Endodermal cell (in vitro differentiated cells): ENCODE data around the gene PSD. TPM values are rescaled to one million over a fixed set of nuclear protein-coding genes. Genes with fewer than 3 reads are reported as not detected.
"Not testable (repeated sequence)": the region's sequence is repeated elsewhere in the genome, so short reads cannot be mapped to it uniquely, and the experiment has no call there.

Source experiments
- DNase-seq: peaks from one replicate; pipeline ENCODE4 v3.0.0-alpha.2; 2017
- H3K27ac ChIP-seq: 2 replicates; pipeline ENCODE4 v1.5.1; 2013; ENCODE audit warnings: mild to moderate bottlenecking, low read depth, low read length, moderate library complexity
- H3K27me3 ChIP-seq: 2 replicates; pipeline ENCODE4 v1.6.1; 2013; ENCODE audit warnings: mild to moderate bottlenecking, low read length, moderate library complexity; ENCODE audit not compliant: insufficient read depth, control insufficient read depth, poor library complexity, severe bottlenecking
- H3K36me3 ChIP-seq: 2 replicates; pipeline ENCODE4 v1.7.0; 2013; ENCODE audit warnings: mild to moderate bottlenecking, low read length, moderate library complexity; ENCODE audit not compliant: control insufficient read depth, insufficient read depth
- H3K4me1 ChIP-seq: one replicate; pipeline ENCODE4 v1.7.0; 2013; ENCODE audit warnings: low read length; ENCODE audit not compliant: control insufficient read depth, insufficient read depth
- H3K4me3 ChIP-seq: 2 replicates; pipeline ENCODE4 v1.5.1; 2013; ENCODE audit warnings: mild to moderate bottlenecking, low read length, moderate library complexity
- H3K9ac ChIP-seq: 2 replicates; pipeline ENCODE4 v1.6.1; 2013; ENCODE audit warnings: mild to moderate bottlenecking, low read length, moderate library complexity; ENCODE audit not compliant: poor library complexity, severe bottlenecking; ENCODE audit errors: extremely low read depth
- H3K9me3 ChIP-seq: 2 replicates; pipeline ENCODE4 v1.6.1; 2013; ENCODE audit warnings: mild to moderate bottlenecking, low read length, moderate library complexity; ENCODE audit not compliant: control insufficient read depth
- H3K27ac Mint-ChIP-seq: 2 replicates; pipeline ENCODE4 v1.8.0; 2020; ENCODE audit warnings: mixed read lengths
- H3K27me3 Mint-ChIP-seq: 2 replicates; pipeline ENCODE4 v1.8.0; 2021; ENCODE audit warnings: mild to moderate bottlenecking, mixed read lengths; ENCODE audit not compliant: insufficient read depth
- H3K36me3 Mint-ChIP-seq: 2 replicates; pipeline ENCODE4 v1.8.0; 2020; ENCODE audit warnings: low read depth, mixed read lengths
- H3K4me1 Mint-ChIP-seq: 2 replicates; pipeline ENCODE4 v1.8.0; 2020; ENCODE audit warnings: mixed read lengths
- H3K4me3 Mint-ChIP-seq: 2 replicates; pipeline ENCODE4 v1.8.0; 2020; ENCODE audit warnings: mild to moderate bottlenecking, moderate library complexity, mixed read lengths
- H3K9me3 Mint-ChIP-seq: 2 replicates; pipeline ENCODE4 v1.8.0; 2020; ENCODE audit warnings: mild to moderate bottlenecking, mixed read lengths
- CTCF ChIP-seq: fragments of 200-600 bp; sonication (generic); conservative IDR thresholded peaks from 2 replicates; pipeline ENCODE4 v1.5.0; 2021; ENCODE audit warnings: antibody characterized with exemption, mild to moderate bottlenecking
- WGBS, 2 experiments: methylation state at CpG; one replicate each; pipeline versions ENCODE4 v1.1.5 to v1.1.7; 2013; ENCODE audit warnings: missing lambda C conversion rate in 2 of 2, mixed read lengths in 1 of 2; ENCODE audit not compliant: insufficient coverage in 1 of 2, insufficient read length in 1 of 2; 5-methylcytosine and 5-hydroxymethylcytosine counted together
- total RNA-seq, 2 donors: library from RNA; stranded (reverse); fragmentation: NEBNext Ultra II Directional in 1 of 2; extraction: Animal tissue kit (Norgen Biotek cat#: 25700) in 1 of 2; gene quantifications; 2 replicates in 1 of 2; 3 replicates in 1 of 2; pipeline ENCODE4 v1.2.1, GENCODE V29; 2021

The PSD gene
- total RNA-seq, 2 donors from 2014 or later, result 2.8 to 8.3 TPM

- H3K4me1 Mint-ChIP-seq, result peaks cover 52% of the 10 kb centered on the region
- no peak for DNase-seq
- H3K9me3 Mint-ChIP-seq, result no peaks in the 10 kb centered on the region
- Histone ChIP-seq H3K9ac (no peak overlapping the region), H3K27me3 (peaks cover 40% of the 10 kb centered on the region), H3K36me3 (peaks cover under 1% of the 10 kb centered on the region), H3K4me3 (no peak overlapping the region), H3K9me3 (no peaks in the 10 kb centered on the region), H3K27ac (no peak overlapping the region), H3K4me1 (peaks cover 8% of the 10 kb centered on the region)
- WGBS, 2 experiments, result 94 to 97% methylated on average over 7 to 9 of the region's 9 CpGs
- peaks cover 57% of the 10 kb centered on the region for H3K27me3 Mint-ChIP-seq
- H3K36me3 Mint-ChIP-seq, result peaks cover 4% of the 10 kb centered on the region
- TF ChIP-seq CTCF, result no peak
- H3K27ac Mint-ChIP-seq, result no peak overlapping the region
- H3K4me3 Mint-ChIP-seq, result no peak overlapping the region
These were observed 39.1 kb upstream of the PSD start for GRCh38 chr10:102457591-102458150.

- peak overlapping the region; percentile 89 for H3K27ac Mint-ChIP-seq
- Histone ChIP-seq H3K4me3 (no peak overlapping the region), H3K9me3 (no peaks in the 10 kb centered on the region), H3K27ac (no peak overlapping the region), H3K36me3 (peaks cover 4% of the 10 kb centered on the region), H3K4me1 (peaks cover 9% of the 10 kb centered on the region), H3K27me3 (peaks cover 41% of the 10 kb centered on the region), H3K9ac (no peak overlapping the region)
- peak; percentile 80 for DNase-seq
- H3K4me1 Mint-ChIP-seq, result peaks cover 38% of the 10 kb centered on the region
- WGBS, 2 experiments, result 67 to 70% methylated on average over 4 to 7 of the region's 7 CpGs
- H3K27me3 Mint-ChIP-seq, result peaks cover 59% of the 10 kb centered on the region
- no peak overlapping the region for H3K4me3 Mint-ChIP-seq
- H3K36me3 Mint-ChIP-seq, result peaks cover 7% of the 10 kb centered on the region
- H3K9me3 Mint-ChIP-seq, result no peaks in the 10 kb centered on the region
- no peak for TF ChIP-seq CTCF
These were observed 37.4 kb upstream of the PSD start for GRCh38 chr10:102455893-102456471.

- 59 to 73% methylated on average over 9 to 13 of the region's 13 CpGs for WGBS, 2 experiments
- not testable (repeated sequence) for H3K9me3 Mint-ChIP-seq, H3K36me3 ChIP-seq, H3K27ac ChIP-seq, H3K9me3 ChIP-seq, H3K4me3 ChIP-seq, H3K36me3 Mint-ChIP-seq, H3K9ac ChIP-seq, H3K4me1 ChIP-seq, DNase-seq
- Mint-ChIP-seq H3K4me1 (peaks cover 33% of the 10 kb centered on the region), H3K4me3 (peak overlapping the region; percentile 34), H3K27ac (peak overlapping the region; percentile 94), H3K27me3 (peaks cover 57% of the 10 kb centered on the region)
- peaks cover 40% of the 10 kb centered on the region for H3K27me3 ChIP-seq
These were observed 36.3 kb upstream of the PSD start for GRCh38 chr10:102454662-102455487.
